HG02870 (cell line): ENCODE measurements around the gene CDX4.
"Not testable (repeated sequence)": the region's sequence is repeated elsewhere in the genome, so short reads cannot be mapped to it uniquely, and the experiment has no call there.

ENCODE experiments used
- ATAC-seq: cut with Tn5 transposase; IDR thresholded peaks from one replicate; pipeline ENCODE4 v1.9.1; 2021; ENCODE audit warnings: mild to moderate bottlenecking, moderate library complexity; ENCODE audit not compliant: unreplicated experiment

Gene CDX4

DNA sequence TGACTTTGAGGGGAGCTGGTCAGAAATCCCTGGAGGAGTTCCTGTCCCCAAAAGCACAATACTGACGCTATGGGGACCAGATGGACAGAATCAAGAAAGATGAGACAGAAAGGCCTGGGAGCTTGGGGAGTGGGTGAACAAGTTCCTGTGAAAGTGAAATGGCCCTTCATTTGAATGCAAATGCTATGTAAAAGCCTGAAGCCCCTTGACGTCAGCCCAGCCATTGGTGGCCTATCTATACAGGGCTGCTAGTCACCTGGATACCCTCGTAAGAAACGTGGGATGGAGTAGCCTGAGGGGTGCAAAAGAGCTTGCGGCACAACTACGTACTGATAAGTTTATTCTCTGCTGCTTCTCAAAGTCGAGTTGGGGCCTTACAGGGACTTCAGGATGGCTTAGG lies at the start of gene CDX4:
TSS of gene CDX4 (plus strand) at position 223 of the 400 bp plus-strand sequence. CDS start 201 bp downstream, outside the sequence.
- no peak for ATAC-seq

DNA sequence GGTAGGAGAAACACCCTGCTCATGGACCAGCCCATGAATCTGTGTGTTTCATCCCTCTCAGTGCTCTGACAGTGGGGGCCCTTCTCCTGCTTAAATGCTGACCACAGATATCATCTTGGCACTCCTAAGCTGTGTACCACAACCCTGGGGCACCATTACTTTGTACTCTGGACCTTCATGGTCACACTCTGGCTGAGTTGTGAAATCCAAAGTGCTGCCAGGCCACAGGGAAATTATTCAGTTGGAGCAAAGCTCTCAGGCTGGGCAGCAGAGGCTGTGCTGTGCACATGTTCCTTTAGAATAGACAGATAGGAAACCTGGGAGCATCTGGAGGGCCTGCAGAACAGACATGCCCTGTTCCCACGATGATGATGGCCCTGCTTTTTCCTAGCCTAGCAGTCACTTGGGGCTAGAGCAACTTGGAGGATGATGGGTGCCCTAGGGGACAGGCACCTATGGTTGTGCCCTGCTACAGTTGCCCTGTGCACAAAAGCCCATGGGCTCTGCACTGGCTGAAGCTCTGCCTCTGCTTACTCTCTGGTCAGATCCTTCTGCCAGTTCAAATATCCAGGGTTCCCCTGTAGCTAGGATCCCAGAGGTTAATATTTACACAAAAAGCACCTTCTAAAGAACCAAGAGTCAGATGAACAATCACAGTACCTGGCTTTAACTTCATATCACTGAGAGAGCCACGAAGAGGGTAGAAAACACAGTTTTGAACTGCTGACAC lies 48.5 kb upstream of the CDX4 start:
- no peak for ATAC-seq

DNA sequence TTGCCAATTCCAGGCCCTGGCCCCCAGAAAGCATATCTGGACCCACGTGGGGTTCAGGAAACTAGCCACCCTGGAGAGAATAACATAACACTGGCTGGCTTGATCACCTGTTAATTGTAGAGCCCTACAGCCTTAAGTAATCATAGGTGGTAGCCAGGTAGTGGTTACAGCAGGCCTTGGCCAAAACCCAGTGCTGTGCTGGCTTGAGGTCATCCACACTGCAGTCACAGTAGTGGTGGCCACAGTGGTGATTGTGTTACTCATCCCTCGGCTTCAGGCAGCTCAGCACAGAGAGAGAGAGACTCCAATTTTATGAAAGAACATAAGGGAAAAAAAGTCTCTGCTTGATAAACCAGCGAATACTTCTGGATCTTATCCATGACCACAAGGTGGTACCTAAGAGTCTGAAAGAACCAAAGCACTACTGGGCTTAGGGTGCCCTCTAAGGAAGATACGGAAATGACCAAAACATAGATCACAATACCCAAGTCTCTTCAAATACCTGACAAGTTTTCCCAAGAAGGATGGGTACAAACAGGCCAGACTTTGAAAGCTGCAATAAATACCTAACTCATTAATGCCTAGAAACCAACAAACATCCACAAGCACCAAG lies 46.6 kb upstream of the CDX4 start:
- no peak for ATAC-seq

- no peak for ATAC-seq
Observed at GRCh38 chrX:73401591-73402266, 45.1 kb upstream of the CDX4 start.

- ATAC-seq, result no peak
Observed at GRCh38 chrX:73412930-73413329, 33.9 kb upstream of the CDX4 start.

GRCh38 chrX:73447311-73447794 lies 500 bp downstream of the CDX4 start:
- no peak for ATAC-seq

GRCh38 chrX:73448379-73448778 lies 1.5 kb downstream of the CDX4 start:
- no peak for ATAC-seq

GRCh38 chrX:73455171-73455570 lies 8.3 kb downstream of the CDX4 start:
- ATAC-seq, result no peak

DNA sequence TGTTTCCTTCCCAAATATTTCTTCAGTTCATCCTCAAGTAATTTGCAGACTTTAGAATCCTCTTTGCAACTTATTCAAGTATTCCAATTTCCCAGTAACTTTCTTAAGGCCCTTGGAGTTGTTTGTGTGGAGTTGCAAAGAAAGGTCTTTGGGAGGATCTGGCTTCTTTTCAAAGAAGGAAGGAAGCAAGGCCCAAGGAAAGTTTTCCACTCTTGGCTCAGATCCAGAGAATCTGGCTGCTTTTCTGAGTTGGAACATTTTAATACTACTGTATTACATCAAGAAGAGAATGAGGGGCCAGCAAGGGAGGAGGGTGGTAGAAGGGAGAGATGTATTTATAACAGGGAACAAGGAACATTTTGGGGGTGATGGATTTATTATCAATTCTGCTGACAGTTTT lies 10.5 kb downstream of the CDX4 start:
- no peak for ATAC-seq

DNA sequence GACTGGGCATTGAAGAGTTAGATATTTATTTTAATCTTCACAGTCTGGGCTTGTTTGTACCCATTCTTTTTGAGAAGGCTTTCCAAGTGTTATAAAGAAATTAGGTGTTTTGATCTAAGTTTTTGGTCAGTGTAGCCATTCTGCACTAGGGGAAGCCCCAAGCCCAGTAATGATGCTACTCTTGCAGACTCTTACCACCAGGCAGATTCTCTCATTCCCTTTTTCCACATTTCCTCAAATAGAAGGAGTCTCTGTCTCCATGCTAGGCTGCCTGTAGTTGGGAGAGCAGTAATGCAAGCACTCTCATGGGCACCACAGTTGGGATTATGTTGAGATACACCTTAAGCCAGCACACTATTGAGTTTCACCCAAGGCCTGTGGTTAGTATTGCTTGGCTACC lies 21.5 kb downstream of the CDX4 start:
- no peak for ATAC-seq

DNA sequence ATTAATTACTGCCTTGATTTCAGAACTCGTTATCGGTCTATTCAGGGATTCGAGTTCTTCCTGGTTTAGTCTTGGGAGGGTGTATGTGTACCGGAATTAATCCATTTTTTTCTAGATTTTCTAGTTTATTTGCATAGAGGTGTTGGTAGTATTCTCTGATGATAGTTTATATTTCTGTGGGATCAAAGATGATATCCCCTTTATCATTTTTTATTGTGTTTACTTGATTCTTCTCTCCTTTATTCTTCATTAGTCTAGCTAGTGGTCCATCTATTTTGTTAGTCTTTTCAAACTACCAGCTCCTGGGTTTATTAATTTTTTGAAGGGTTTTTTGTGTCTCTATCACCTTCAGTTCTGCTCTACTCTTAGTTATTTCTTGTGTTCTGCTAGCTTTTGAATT lies 32.1 kb downstream of the CDX4 start:
- ATAC-seq, result no peak

GRCh38 chrX:73481521-73481920 lies 34.7 kb downstream of the CDX4 start:
- no peak for ATAC-seq

- no peak for ATAC-seq
Observed at GRCh38 chrX:73490661-73491060, 43.8 kb downstream of the CDX4 start.

DNA sequence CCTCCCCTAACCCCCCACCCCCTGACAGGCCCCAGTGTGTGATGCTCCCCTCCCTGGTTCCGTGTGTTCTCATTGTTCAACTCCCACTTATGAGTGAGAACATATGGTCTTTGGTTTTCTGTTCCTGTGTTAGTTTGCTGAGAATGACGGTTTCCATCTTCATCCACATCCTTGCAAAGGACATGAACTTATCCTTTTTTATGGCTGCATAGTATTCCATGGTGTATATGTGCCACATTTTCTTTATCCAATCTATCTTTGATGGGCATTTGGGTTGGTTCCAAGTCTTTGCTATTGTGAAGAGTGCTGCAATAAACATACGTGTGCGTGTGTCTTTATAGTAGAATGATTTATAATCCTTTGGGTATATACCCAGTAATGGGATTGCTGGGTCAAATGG lies 45.3 kb downstream of the CDX4 start:
- ATAC-seq, result not testable (repeated sequence)
